HEK293T (cell line): ENCODE measurements around the gene ZNF764.
A peak's percentile ranks its signal among the peaks of the same experiment; 100 is the strongest.

Experiments used
- BHLHE40 ChIP-seq: fragments of 450-650 bp; IDR thresholded peaks from 2 replicates; pipeline ENCODE4 v1.6.1; 2016; ENCODE audit warnings: mild to moderate bottlenecking, moderate library complexity, borderline replicate concordance
- ELF4 ChIP-seq: fragments of 450-650 bp; IDR thresholded peaks from 2 replicates; pipeline ENCODE4 v1.6.1; 2017; ENCODE audit warnings: antibody characterized with exemption
- FOXK2 ChIP-seq: fragments of 450-650 bp; IDR thresholded peaks from 2 replicates; pipeline ENCODE4 v1.6.1; 2016; ENCODE audit warnings: mild to moderate bottlenecking
- FOXM1 ChIP-seq: fragments of 450-650 bp; IDR thresholded peaks from 2 replicates; pipeline ENCODE4 v1.6.1; 2017; ENCODE audit warnings: mild to moderate bottlenecking, borderline replicate concordance
- HDGF ChIP-seq: fragments of 450-650 bp; IDR thresholded peaks from 2 replicates; pipeline ENCODE4 v1.6.1; 2017; ENCODE audit warnings: antibody characterized with exemption, borderline replicate concordance
- NFRKB ChIP-seq: fragments of 450-650 bp; IDR thresholded peaks from 2 replicates; pipeline ENCODE4 v1.6.1; 2016; ENCODE audit warnings: mild to moderate bottlenecking, moderate library complexity
- PKNOX1 ChIP-seq: fragments of 450-650 bp; IDR thresholded peaks from 2 replicates; pipeline ENCODE4 v1.6.1; 2016
- SP1 ChIP-seq: fragments of 450-650 bp; IDR thresholded peaks from 2 replicates; pipeline ENCODE4 v1.6.1; 2017
- SUZ12 ChIP-seq: fragments of 450-650 bp; IDR thresholded peaks from 2 replicates; pipeline ENCODE4 v1.6.1; 2016; ENCODE audit warnings: mild to moderate bottlenecking
- TARDBP ChIP-seq: fragments of 450-650 bp; IDR thresholded peaks from 2 replicates; pipeline ENCODE4 v1.6.1; 2016

- no peak for TF ChIP-seq NFRKB
- 0 out of 2 replicates have a peak, but pooled peaks have one; percentile 37 for TF ChIP-seq ELF4
- TF ChIP-seq TARDBP = no peak
- peak; percentile 98; the same call in 1 of the 2 replicates for TF ChIP-seq HDGF
- TF ChIP-seq FOXK2 = no peak
- TF ChIP-seq BHLHE40 = no peak
- TF ChIP-seq SUZ12 = no peak
- no peak for TF ChIP-seq FOXM1
- peak; percentile 71; the same call in 1 of the 2 replicates for TF ChIP-seq PKNOX1
- TF ChIP-seq SP1 = no peak
Observed at GRCh38 chr16:30526823-30527634, 31.1 kb downstream of the ZNF764 start.
